ENCODE data around the gene MEIS1.

- TF ChIP-seq CTCF (conservative IDR thresholded peaks at IDR 0.05; ENCODE audit: low read depth, low read length) (no peak), EZH2phosphoT487 (IDR thresholded peaks at IDR 0.05; ENCODE audit: borderline replicate concordance, low read length) (no peak), EZH2 (IDR thresholded peaks at IDR 0.05; ENCODE audit: low read length, unreplicated experiment) (no peak)
Observed at GRCh38 chr2:66525606-66526005, 90.7 kb downstream of the MEIS1 start.
